Measurements from ENCODE around the gene SLC17A6.

Gene SLC17A6

GRCh38 chr11:22337596-22338485 is at the start of gene SLC17A6:
SLC17A6 (plus strand) TSS chr11:22338381; CDS start chr11:22338534, 153 bp downstream.
- DNase-seq, result no peak

DNA sequence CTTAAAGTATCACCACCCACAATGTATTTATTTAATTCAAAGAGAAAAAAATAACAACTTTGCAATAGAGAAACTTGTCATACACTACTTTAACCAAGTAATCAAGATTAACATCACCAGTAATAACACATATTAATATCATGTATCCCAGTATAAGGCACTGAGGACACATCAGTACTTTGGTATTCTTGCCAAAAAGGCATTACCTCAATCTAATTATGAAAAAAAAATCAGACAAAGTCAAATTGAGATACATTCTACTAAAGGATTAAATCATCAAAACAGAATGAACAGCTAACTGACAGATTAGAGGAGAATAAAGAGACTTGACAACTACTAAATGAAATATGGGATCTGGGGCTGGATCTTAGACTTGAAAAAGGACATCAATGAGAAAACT is 35.8 kb upstream of the SLC17A6 start:
- DNase-seq, result no peak

DNA sequence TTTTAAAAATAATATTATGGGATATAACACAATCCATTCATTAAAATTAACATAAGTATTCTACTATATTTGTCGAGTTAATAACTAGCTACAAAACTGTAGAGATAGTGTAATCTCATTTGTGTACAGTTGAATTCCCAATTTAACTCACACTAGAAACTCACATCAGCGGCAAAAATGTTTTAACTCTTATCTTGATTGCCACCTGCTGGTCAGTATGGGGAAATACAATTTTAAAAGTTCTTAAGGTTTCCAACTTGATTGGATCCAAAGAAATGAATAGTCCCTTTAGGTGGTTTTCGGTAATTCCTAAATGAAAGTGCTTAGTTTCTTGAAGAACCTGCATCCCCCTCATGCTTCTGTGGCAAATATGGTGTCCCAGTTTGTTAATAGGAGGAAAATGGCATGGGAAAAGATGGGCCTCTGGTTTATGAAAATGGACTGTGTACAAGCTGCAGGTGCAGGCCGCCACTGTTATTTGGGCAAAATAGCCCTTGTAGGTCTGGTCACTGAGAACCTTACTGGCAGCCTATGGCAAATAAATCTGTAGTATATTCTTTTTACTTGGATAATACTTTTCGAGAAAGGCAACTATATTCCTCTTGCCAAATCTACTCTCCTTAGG is 33.7 kb upstream of the SLC17A6 start:
- DNase-seq, result no peak

DNA sequence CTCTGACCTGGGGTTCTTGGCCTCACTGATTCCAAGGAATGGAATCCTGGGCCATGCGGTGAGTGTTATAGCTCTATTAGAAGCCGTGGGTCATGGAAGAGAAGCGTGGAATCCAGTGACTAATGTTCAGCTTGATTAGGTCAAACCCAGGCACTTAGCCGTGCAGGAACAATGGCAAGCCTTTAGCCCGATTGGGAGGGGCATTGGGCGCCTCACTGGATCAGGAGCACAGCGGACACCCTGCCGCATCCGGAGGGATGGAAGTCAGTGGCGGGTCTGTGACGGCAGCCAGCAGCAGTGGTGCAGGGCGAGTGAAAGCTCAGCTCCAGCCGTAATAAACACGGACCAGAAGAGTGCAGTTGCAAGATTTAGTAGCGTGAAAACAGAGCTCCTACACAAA is 20.5 kb upstream of the SLC17A6 start:
- no peak for DNase-seq

DNA sequence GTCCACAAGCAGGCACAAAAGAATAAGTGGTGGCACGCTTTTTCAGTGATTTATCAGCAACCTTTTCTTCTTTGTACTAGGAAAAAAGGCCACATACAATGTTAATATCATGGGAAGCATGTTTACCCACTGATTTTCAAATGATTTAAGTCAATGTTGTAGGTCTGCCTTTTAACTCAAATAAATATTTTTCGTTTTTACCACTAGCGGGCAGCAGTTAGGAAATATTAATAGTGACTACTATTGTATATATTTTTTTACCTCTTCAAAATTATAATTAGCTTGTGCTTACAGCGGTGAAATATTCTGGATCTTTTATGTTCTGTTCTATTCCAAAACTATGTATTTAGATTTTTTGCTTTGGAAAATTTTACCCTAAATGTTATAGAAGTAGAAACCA is 6.4 kb upstream of the SLC17A6 start:
- DNase-seq, result no peak

GRCh38 chr11:22336587-22336986 is 1.6 kb upstream of the SLC17A6 start:
- no peak for DNase-seq

DNA sequence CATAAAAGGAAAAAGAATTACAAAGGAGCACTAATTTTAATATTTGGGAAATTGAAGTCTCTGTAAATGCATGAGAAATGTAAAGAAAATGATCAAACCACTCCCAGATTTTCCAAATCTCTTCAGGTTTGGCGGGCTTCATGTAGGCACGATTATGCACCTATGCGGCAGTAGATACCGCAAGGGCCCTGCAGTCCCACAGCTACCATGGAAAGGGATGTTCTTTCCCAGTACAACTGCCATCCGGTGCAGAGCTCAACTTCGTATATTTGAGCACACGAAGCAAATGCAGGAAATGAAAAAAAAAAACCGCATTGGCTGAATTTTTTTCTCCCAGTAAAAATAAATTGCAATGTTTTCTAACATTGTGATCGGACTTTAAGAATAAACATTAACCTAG is 1.4 kb downstream of the SLC17A6 start:
- no peak for DNase-seq

- no peak for DNase-seq
These were observed 2.1 kb downstream of the SLC17A6 start for GRCh38 chr11:22340235-22340634.

- DNase-seq, result no peak
These were observed 2.8 kb downstream of the SLC17A6 start for GRCh38 chr11:22340701-22341587.

GRCh38 chr11:22341588-22341931 is 3.4 kb downstream of the SLC17A6 start:
- no peak for DNase-seq

GRCh38 chr11:22342211-22343031 is 4.2 kb downstream of the SLC17A6 start:
- no peak for DNase-seq

DNA sequence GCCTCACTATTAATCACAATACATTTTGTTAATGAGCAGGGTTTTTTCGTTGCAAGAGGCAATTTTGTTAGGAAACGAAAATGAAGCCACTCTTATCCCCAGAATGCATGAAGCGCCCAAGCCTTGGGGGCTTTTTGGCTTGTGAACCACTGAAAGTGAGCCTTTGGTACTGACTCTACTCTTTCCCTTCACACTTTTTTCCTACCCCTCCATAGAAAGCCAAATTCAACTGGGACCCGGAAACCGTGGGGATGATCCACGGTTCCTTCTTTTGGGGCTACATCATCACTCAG is 4.8 kb downstream of the SLC17A6 start:
- no peak for DNase-seq

DNA sequence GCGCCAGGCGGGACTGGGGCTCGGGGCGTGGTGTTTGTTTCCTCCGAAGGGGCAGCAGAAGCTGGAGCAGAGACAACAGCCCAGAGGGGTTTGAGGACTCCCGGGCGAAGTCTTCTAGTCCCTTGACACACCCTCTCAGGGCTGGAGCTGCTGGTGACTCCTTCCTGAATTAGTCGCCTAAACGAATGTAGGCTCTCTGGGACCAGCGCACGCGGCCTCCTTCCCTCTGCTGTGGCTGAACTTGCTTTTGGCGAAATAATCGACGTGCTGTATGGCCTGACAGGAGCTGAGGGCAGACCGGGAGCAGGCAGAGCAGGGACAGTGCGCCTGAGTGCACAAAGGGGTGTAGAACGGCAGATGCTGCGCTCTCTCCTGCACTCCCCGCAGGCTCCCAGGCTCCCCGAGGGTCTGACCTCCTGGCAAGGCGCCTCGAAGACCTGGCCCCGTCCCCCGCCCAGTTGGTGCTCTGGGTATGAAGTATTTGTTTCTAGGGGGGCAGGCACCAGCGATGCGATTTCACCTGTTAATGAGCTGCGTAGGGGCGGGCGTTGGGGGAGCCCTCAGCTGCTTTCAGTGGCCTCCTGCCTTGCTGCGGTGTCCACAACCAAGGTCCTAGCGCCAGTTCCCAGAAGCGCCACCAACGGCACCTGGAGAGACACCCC is 5.3 kb downstream of the SLC17A6 start:
- no peak for DNase-seq

DNA sequence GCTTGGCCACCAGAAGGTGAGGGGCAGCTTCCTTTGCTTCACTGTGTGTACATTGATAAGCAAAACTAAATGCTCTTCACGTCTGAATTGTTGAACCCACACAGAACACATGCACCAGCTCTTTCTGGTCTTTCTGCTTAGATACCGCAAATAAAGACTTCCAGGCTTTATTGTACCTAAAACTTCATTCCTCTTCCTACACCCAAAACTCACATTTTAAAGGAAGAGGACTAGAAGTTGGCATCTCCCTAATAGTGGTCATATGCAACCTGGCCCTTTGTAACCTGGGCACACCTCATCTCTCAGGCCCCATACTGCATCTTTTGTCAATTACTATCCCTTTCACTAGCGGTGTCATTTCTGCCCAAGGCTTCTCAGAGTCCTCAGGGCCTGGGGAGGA is 5.9 kb downstream of the SLC17A6 start:
- no peak for DNase-seq

- no peak for DNase-seq
These were observed 8.1 kb downstream of the SLC17A6 start for GRCh38 chr11:22346282-22346681.

GRCh38 chr11:22347857-22348487 is 9.8 kb downstream of the SLC17A6 start:
- no peak for DNase-seq

GRCh38 chr11:22349491-22349890 is 11.3 kb downstream of the SLC17A6 start:
- DNase-seq, result no peak

GRCh38 chr11:22359295-22359694 is 21.1 kb downstream of the SLC17A6 start:
- no peak for DNase-seq

- DNase-seq, result no peak
These were observed 33.0 kb downstream of the SLC17A6 start for GRCh38 chr11:22371160-22371559.

- DNase-seq, result no peak
These were observed 48.9 kb downstream of the SLC17A6 start for GRCh38 chr11:22387126-22387525.

- no peak for DNase-seq
These were observed 51.5 kb downstream of the SLC17A6 start for GRCh38 chr11:22389526-22390282.

Data from activated CD4-positive, CD25-positive, alpha-beta regulatory T cell treated with anti-CD3 and anti-CD28 coated beads, Interleukin-2, amount 50 U/mL, for 72 hours (primary cell).